NCI-H226 (cell line): ENCODE results near the gene TP53I11.

Source experiments
- DNase-seq: peaks from one replicate; pipeline ENCODE4 v3.0.0-alpha.2; 2015

TP53I11 gene

DNA sequence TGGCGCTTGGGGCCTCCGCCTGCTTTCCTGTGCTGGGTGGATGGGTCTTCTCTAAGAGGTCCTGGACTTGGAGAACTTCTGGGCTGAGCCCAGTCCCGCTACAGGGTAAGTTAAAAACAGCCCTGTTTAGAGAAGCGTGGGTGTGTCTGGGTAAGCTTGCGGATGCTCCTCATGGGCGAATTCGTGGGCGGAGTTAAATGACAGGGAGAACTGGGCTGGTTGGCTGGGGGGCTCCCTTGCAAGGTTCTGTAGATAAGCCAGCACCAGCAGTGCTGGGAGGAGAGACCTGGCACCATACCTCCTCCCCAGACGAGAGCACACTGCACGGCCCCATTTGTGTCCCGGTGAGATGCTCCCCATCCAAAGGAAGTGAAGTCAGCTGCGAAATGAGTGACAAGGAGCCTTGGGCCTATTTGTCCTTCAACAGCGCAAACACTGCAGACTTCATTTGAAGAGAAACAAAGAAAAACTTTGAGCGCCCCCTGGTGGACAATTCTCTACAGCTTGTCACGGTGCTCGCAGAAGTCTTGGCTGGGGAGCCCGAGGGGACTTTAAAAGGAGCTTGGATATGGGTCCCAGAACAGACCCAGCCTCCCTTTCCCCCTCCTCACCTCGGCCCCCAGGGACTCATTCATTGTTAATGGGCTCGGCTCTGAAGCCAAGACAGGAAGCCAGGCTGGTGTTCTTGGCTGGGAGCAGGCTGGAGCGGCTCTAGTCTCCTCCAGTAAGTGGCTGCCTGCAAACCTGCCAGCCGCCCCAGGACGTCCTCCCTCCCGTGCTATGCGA is 39.5 kb downstream of the TP53I11 start:
- DNase-seq, result peak; percentile 23

DNA sequence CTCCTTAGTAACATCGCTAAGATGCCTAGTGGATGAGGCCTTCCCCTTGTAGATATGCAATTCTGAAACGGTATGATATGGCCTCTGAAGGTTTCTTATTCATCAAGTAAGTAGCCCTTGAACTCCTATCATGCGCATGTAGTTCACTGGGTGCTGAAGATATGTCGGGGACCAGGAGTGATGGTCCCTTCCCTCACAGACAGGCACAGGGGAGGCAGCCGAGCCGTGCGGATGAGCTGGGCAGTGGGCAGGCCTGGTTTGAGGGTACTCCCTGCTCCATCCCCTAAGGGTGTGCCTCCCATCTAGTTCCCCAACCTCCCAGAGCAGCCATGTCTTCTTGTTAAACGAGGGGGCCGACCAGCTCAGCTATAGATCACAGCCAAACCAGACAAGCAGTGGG is 40.1 kb downstream of the TP53I11 start:
- DNase-seq, result no peak

DNA sequence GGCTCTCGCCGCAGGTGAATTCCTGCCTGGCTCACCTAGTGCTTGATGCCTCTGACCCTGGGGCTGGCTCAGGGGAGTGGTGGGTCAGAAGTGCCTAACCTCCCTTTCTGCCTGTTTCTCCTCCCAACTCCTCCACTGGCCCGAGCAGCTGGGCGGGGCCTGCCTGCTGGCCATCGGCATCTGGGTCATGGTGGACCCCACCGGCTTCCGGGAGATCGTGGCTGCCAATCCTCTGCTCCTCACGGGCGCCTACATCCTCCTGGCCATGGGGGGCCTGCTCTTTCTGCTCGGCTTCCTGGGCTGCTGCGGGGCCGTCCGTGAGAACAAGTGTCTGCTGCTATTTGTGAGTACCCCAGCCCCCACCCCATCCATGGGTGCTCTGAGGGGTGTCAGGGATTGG is 41.1 kb downstream of the TP53I11 start:
- no peak for DNase-seq

DNA sequence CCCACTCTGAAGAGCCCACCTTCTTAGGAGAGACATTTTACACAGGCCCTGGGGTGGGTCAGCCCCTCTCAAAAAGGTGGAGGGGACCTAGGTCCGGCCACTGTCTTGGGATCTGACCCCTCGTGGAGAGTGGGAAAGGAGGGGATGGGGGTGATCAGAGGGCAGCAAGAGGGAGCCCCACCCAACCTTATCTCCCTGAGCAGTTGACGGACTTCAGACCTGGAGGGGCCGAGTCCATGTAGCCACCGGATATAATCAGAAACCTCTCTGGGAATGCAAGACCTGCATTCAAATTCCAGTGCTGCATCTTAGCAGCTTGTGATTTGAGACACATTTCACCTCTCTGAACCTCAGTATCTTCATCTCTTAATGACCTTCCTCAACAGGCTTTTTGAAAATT is 44.0 kb downstream of the TP53I11 start:
- DNase-seq, result no peak

DNA sequence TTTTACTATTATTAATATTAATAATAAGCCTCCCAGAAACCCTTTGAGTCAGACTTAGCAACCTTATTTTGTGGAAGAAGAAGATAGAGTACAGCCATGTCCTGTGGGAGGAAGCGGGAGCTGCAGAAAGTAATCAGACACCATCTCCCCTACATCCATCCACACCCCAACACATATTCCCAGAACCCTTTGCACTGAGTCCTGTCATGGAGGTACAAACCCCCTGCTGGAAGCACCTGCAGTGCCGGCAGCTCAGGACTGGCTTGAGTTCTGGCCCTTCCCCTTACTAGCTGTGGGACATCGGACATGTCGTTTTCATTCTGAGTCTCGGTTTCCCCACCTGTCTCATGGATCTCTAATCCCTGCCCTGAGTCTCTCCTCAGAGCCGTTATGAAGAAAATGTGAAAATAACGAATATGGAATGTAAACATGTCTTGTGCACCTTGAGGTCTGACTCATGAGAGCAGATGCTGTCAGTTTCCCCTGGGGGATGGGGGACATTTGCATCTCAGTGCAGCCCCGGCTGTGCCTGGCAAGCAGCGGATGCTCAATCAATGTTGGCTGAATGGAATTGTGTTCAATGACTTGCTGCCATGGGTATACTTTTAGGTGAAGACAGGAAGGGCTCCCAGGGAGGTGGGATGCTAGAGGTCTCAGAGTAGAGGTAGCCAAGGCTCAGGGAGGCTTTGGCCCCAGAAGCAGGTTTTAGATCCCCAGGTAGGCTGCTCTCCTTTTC is 45.4 kb downstream of the TP53I11 start:
- no peak for DNase-seq

DNA sequence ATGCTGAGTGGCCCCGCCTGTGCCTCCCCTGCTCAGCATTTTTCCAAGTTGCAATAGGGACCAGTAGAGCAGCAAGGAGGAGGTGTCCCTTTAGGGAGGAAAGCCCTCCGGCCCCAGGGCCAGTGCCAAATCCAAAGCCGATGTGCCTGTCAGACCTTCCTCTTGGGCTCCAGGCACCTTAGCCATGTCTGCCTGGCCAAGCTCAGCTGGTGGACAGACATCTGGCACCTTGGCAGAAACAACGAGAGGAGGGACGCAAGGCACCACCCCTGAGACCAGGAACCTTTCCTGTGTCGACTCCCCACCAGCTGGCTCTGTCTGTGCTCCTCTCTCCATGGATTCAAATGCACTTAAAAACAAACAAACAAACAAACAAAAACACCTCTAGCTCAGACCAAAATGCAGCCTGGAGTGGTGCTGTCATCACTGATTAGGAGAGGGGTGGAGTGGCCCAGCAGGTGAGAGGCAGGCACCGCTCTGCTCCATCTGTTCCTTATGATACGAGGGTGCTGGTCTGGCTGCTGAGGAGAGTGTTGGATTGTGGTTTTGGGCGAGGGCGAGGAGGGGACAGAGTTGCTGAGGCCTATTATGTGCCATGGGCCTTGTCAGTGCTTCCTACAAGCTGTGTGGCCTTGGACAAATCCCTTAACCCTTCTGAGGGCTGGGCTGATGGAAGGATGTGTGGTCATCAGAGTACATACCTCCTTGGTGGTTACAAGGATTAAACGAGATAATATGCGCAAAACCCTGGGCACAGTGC is 46.2 kb downstream of the TP53I11 start:
- DNase-seq, result no peak

DNA sequence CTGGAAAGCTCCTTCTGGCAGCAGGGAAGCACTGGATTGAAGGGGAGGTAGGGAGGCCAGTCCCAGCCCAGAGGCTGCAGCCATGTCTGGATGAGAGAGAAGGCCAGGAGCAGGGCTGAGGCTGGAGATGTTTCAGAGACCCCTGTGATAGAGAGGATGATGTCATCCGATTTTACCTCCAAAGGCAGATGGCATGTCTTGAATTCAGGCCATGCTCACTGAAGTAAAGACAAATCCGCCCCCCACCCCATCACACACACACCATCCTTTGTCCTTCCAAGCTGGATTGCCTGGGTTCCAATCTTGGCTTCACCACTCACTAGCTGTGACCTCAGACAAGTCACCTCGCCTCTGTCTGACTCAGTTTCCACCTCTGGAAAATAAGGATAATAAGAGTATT is 47.2 kb downstream of the TP53I11 start:
- no peak for DNase-seq

DNA sequence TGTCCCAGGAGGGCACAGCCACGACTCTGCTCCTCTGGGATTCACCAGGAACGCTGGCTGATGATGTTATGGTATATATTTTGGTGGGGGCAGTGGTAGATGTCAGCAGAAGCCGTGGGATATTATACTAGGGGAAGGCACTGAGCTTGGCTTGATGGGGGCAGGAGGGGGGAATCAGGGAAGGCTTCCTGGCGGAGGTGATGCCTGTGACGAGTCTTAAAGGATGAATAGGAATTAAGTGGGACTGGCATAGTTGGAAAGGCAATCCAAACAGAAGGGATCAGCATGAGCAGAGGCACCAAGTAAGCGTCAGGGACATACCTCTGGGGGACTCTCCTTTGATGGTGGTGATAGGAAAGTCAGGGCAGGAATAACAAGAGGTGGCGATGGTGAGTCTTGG is 47.6 kb downstream of the TP53I11 start:
- no peak for DNase-seq

DNA sequence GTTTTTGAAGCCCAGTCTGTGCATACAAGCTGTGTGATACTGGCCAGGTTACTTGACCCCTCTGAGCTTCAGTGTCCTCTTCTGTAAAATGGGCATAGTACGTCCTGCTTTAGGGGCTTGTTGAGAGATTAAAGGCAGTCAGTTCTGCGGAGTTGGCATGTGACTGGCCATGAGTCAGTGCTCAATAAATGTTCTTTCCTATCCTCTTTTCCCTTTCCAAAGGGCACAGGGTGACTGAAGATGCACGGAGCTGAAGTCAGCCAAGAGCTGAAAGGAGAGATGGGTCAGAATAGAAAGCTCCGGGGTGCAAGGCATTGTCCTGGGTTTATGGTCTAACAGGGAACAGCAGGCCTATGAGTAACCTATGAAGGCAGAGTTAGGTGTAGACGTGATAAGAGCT is 48.9 kb downstream of the TP53I11 start:
- no peak for DNase-seq

DNA sequence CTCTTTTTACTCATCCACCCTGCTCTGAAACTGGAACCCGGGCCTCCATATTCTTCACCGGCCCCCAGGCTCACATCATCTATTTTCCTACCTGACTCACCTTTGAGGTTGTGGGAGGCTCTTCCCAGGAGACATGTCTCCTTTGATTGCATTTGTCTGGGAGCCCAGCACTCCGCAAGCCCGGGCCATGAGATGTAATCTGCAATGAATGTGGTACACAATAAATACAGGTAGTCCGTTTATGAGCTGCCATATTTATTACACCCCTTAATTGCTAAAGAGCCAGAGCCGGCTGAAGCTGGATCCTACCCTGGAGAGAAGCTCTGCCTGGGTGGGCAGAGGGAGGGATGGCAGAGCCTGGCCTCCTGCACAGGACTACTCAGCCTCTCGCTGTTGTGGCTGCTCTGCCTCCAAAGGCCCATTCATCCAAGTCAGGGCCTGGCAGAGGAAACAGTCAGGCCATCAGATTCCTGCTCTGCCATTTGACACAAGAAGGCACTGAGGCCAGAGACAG is 49.5 kb downstream of the TP53I11 start:
- no peak for DNase-seq

DNA sequence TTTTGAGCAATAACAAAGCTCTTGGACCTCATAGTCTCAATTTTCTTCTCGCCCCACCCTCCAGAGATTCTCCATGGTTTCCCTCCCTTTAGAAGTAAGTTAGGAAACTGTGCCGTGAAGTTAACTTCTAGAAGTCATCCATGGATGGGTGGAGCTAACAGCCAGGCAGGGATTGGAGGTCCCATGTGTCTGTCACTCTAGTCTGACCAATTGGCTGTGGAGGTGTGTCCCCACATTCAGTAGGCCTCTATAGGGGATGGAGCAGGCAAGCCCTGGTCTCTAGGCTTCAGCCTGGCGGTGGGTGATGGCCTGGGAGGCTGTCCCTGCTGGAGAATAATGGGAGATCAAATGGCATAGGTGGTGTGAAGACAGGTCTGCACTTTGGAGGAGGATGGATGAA is 50.7 kb downstream of the TP53I11 start:
- peak; percentile 36 for DNase-seq

DNA sequence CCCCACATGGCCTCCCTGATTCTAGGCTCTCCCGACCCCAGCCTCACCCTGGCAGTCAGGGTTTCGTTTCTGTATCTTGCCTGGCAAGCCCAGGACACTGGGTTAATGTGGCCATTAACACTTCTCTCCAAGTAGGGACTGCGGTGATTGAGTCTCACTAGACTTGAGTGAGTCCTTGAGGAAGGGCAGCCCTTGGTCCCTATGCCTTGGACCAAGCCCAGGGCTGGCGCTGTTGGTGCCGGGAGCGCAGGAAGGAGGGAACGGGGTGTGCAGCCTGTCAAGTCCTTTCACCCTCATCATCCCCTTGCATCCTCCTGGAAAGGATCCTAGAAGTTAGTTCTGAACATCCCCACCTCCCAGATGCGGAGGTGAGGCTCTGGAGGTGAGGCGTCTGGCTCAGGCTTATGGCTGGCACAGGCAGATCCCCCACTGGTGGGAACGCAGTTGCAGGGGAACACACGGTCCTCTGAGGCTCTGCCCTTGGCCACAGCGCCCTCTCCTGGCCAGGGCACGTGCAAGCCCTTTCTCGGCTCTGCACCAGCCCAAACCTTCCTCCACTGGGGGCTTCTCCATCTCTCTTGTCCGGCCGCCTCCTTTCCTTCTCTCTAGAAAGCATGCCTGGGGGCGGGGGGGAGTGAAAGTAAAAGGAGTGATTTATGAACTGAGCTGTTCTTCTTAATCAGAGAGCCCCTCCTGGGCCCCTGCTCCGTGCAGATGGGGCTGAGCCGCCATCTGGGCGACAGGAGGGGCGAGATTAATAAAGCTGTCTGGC is 56.7 kb downstream of the TP53I11 start:
- peak; percentile 40 for DNase-seq

DNA sequence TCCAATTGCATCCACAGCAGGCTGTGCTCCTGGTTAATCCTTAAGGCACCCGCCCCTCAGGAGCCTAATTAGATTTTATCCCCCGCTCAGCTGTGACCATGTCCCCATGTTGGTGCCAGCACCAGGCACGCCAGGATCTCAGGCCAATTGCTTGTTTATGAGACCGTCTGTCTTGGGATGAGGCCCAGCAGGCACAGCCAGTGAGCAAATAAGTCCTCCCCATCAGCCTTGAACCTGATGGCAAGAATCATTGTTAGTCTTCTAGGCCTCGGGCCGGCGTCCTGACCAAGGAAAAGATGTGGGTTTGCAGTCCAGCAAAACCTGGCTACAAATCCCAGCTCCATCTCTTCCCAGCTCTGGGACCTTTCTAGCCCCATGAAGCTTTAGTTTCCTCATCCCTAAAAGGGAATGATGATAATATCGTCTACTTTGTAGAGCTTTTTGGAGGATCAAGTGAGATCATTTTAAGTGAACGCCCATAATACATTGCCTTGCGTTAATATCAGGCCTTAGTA is 57.3 kb downstream of the TP53I11 start:
- no peak for DNase-seq

DNA sequence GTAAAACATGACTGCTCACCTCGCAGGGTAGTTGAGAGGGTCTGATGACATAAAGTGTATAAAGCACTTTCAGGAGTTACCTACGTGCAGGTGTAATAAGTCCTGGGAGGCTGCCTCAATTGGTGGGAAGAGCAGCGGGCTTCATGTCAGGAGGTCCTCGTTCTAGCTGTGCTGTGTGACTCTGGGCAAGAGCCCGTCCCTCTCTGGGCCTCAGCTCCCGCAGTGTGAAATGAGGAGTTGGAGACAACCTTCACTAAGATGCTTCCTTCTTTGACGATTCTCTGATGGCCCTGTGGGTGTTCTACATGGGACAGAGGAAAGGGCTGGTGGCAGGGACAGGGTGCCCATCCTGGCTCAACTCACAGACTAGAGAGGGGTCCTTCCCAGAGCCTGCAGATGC is 57.8 kb downstream of the TP53I11 start:
- DNase-seq, result no peak

DNA sequence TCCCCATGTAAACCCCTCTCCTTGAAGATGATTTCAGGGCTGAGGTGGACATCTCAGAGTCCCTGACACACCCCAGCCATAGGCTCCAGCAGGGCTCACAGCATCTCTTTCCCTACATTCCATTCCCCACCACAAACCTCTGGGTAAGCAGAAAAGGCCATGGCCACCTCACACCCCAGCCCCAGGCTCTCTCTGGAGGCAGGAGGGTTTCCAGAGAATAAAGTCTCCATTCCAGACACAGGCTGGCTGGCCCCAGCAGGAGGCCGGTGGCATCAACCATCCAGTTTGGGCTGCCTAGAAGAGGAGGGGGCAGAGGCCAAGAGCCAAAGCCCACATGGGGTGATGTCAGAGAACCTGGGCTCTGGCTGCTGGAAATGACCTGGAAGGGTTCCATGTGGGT is 61.4 kb downstream of the TP53I11 start:
- DNase-seq, result peak; percentile 25

DNA sequence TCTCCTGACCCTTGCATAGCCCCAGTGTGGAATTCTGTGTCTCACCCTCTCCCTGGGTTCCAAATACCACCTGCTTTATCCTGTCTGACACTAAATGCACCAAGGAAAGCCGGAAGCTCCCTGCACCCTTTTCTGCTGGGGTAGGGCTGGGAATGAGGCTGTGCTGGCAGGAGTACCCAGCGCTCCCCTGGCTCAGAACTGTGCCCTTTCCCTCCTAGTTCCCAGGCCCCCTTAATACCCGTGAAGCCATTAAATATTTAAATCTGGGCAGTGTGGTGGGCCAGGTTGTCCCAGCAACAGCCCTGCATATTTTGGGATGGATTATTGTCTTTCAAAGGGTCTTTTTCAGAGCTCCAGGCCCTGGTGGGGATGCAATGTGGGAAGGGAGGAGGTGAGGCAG is 63.0 kb downstream of the TP53I11 start:
- no peak for DNase-seq

DNA sequence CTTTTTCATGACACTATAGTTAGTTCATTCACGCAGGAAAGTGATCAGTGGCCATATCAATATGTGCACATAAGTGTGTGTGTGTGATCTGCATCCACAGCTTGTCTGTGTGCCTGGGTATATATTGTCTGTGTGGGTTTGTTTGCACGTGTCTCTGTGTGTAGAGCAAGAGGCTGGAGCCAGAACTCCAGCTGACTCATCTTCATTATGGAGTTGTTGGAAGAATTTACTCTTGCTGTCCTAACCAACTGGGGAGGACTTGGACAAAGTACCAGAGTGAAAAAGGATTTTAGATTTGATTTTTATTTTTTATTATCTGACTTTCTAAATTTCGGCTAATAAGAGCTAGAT is 63.9 kb downstream of the TP53I11 start:
- peak; percentile 71 for DNase-seq

DNA sequence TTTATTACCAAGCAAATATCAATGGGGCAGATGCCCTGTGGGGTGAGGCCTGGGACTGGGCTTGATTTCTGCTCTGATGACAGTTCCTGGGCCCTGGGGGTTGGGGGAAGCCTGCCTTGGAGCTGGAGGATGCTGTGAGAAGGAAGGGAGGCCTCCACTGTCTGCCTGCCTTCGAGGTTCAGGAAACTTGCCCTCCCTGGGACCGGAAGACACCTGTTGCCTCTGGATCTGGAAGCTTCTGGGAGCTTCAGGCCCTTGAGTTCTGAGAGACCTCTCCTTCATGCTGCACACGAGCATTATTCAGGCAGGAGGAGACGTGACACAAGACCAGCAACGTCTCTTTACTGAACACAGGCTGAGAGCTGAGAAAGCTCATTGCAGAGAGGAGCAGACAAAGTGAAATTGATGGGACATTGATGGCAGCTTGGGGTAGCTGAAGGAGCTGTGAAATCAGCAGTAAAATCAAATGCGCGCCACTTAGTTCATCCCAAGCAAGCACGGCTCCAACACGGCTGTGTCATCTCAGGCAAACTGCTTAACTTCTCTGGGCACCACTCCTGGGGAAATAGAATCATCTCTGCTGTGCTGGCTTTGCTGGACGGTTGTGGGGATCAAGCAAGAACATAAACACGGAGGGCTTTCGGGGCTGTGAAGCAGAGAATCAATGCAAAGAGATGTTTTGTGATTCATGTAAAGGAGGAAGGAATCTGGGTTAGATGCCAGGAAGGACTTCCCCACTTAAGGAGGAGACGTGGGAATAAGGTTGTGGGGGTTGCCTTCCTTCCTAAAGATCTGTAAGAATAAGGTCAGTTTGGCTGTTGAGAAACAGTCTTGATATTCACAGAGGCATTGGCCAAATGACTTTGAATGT is 64.5 kb downstream of the TP53I11 start:
- peak; percentile 49 for DNase-seq

DNA sequence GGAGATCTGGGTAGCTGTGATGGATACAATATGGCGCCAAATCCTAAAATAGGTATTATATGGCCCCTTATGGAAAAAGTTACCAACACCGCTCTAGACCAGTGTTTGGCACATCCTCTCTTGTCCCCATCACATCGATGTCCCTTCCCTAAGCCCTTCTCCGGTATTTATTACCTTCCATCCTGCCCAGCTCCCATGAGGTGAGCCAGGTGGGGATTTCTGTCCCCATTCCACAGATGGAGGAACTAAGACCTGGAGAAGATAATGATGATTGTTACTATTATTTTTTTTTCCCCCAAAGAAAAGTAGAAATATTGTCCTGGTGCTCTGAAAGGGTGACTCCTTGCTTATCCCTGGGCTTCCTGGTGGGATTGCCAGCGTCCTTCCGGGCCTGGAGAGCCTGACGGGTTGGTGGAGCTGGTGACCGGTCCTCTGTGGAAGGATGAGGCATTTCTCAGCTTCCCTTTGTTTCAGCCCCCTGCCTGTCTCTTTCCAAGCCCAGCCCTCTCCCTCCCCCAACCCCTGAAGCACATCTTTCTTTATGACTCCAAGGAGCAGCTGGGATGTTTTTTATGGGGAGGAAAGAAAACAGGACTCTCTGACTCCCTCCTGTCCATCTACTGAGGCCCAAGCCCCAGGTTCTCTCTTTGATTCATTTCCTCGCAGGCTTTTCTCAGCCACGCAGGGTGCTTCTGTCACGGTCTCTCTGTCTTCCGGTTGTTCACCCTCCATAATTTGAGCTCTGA is 65.4 kb downstream of the TP53I11 start:
- DNase-seq, result no peak

DNA sequence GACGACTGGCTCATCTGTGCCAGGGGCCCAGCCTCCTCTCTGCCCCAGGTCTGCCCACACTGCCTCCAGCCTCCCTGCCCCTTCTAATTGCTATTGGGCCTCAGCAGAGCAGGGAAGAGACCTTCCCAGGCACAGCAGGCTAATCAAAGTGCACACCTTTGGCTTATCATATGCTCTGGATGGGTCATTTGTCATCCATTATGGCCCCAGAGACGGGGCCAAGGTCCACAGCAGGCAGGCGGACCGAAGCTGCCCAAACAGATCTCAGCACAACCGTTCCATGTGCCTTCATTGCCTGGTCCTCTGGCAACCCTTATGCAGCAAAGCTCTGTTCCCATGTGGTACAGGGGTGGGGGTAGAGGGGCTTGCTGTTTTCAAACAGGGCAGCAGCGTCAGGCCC is 66.6 kb downstream of the TP53I11 start:
- no peak for DNase-seq

DNA sequence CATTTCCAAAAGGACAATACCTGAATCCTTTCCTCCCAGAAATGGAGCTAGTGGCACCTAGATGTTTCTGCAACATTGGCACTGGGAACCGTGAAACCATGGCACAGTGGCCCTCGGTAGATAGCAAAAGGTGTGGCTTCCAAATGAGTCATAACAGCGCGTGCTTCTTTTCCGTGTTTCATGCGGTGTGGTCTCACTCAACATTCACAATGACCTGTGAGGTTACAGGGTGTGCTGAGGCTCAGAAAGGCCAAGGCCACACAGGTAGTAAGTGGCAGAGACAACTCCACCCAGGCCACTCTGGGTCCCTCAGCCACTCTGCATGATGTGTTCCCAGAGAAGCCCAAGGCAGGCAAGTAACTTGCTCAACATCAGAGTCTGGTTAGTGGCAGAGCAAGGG is 67.4 kb downstream of the TP53I11 start:
- no peak for DNase-seq
